CD4-positive, alpha-beta T cell treated with Interleukin-6 at 100 ng/mL for 8 hours (primary cell): ENCODE measurements around the gene EFCAB11.
A peak's percentile ranks its signal among the peaks of the same experiment; 100 is the strongest.

Source experiments
- DNase-seq: peaks from one replicate; pipeline ENCODE4 v3.0.0-alpha.2; 2020; ENCODE audit warnings: mixed read lengths, low spot score

Gene EFCAB11, protein sequence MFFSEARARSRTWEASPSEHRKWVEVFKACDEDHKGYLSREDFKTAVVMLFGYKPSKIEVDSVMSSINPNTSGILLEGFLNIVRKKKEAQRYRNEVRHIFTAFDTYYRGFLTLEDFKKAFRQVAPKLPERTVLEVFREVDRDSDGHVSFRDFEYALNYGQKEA

GRCh38 chr14:89954070-89955021, at the start of gene EFCAB11:
Gene EFCAB11, minus strand, starts transcription at chr14:89954730. Its CDS starts 70 bp downstream, at chr14:89954660.
- peak; percentile 97 for DNase-seq

DNA sequence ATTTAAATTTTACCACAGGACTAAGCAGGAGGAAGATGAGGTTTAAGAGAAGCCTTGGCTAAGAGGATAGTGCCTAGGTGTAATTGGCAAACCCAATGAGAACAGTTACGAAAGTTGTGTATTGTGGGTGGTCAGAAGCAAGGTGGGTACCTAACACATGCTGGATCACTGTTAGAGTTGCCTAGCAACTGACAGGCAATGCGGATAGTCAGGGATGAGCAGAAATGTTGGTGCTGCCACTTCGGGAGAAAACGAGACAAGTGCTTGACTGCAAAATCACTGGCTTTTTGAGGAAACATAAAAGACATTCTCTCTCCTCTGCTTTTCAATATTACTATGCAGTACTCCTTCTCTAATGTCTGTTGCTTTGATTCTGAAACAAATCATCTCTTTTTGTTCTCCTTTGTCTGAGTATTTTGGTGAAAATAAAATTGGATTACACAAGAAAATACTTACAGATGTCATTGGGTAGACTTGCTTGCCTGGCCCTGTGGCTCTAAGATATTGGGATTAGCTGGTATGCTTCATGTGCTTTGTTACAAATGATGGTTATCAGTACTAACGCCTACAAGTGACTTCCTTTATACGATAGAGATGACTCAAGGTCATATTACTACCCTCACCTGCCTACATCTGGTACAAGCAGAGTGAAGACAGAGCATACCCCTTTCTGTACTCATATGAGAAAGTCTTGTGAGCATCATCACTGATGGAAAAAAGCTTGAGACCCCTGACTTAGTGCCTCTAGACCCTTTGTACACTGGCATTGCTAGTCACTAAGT, 49.2 kb upstream of the EFCAB11 start:
- no peak for DNase-seq

- no peak for DNase-seq
Measured at GRCh38 chr14:90000935-90001334, 46.4 kb upstream of the EFCAB11 start.

- no peak for DNase-seq
Measured at GRCh38 chr14:89996963-89997362, 42.4 kb upstream of the EFCAB11 start.

- no peak for DNase-seq
Measured at GRCh38 chr14:89992273-89992672, 37.7 kb upstream of the EFCAB11 start.

GRCh38 chr14:89990623-89991275, 36.2 kb upstream of the EFCAB11 start:
- DNase-seq, result no peak

DNA sequence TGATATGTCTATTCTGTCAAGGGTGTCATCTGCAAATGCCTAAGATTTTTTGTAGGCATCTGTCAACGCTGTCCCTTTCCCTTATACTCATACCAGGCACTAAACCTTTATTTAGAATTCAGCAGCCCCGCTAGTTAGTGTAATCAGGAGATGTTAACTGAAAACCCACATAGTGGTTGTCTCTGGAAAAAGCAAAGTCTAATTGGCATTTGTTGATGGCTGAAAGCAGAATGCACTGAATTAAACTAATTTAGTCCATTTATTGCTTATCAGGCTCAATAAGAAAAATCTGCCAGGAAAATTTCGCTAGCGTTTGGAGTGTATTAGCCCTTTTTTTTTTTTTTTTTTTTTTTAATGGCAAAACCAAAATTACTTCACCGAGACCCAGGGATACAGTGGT, 35.7 kb upstream of the EFCAB11 start:
- no peak for DNase-seq

GRCh38 chr14:89988787-89989186, 34.3 kb upstream of the EFCAB11 start:
- DNase-seq, result no peak

DNA sequence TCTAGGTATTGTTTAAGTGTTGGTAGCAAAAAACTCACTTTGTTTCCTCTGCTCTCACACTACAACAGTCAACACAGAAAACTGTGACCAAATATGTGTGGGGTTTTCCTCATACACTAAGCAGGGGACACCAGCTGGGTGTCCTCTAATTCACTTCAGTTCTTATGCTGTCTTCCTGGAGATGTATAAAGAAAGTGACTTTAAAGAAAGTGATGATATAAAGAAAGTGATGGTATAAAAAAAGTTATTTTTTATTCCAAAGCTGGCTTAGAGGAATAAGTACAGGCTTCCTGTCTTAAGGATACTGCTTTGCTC, 32.6 kb upstream of the EFCAB11 start:
- DNase-seq, result no peak

DNA sequence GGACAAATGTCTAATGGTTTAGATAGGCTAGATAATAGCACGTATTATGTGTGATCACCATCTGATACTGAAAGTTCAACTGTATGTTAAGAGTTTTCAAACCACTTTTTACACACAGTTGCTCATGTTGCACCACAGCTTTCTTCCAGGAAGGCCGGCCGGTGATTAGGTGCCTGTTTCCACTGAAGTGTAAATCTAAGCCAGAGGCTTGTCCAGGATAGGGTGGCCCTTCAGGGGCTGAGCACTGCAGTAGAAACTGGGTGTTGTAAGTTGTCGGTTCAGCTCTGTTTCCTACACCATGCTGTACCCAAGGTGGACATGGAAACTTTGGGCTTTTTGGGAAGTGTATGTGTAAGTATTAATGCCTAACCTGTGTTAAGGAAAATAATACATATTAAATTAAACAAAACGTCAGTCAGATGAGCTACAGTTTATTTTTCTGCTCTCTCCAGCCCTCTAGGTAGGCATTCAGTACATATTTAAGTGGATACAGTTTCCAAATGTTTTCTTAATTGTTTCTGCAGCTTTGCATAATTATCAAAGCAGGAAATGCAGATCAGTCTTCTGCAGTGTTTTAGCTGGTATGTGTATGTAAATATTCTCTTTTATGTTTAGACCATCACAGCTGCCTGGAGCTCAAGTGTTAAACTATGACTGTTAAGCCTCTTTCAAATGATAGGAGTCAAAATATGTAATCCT, 32.1 kb upstream of the EFCAB11 start:
- DNase-seq, result no peak

GRCh38 chr14:89983375-89983774, 28.8 kb upstream of the EFCAB11 start:
- no peak for DNase-seq

- DNase-seq, result no peak
Measured at GRCh38 chr14:89978656-89979055, 24.1 kb upstream of the EFCAB11 start.

DNA sequence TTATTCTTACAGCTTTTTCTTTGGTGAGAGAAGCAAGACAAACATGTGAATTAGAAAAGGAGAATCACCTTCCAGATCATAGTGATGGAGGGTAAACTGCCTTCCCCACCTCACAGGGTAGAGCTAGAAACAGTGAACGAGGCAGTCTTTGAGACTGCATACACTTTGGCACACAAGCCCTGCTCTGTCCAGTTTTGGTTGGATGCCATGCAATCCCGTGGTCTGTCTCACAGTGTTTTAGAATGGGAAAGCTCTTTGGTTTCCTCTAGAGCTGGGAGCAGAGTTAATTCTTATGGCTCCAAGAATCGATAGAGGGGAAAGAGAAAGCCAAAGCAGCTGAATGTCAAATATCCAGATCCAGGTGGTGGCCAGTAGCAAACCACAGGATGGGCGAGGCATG, 23.1 kb upstream of the EFCAB11 start:
- DNase-seq, result no peak

DNA sequence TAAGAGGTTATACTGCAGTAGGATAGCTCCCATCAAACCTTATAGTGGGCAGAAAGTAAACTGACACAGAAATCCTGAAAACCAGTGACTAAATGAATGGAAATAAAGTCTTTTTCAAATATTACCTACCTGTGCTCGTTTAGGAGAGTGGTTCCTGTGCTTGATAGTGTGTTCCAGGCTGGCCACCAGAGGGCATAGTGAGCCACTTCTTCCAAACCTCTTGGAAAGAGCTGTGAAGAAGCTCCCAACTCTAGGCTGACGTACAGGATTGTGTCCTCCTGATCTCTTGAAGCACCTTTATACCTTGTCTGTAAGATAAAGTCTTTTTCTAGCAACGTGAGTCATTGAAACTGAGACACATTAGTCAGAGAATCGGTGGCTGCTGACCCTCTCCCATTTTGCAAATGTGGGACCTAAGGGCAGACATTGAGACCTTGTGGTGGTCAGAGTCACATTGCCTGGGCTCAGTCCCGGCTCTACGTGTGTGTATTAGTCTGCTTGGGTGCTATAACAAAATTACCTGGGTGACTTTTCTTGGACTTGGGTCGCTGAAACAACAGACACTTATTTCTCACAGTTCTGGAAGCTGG, 18.8 kb upstream of the EFCAB11 start:
- DNase-seq, result peak; percentile 30

DNA sequence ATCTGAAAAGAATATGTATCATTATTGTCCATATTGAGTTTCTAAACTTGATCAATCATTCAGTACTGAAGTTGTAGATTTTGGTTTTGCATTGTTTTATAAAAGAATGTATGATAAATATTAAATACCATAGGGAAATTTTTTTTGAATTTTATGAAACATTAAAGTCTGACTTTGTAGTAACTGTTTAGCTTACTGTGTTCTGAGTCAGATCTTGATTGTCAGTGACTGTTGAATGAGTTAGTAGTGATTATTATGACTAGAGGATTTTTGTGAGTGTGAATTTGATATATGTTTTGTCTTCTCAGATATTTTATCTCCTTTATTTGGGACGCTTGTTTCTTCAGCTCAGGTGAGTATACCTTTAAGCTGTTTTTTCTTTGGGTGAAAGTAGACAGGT, 11.3 kb upstream of the EFCAB11 start:
- no peak for DNase-seq

DNA sequence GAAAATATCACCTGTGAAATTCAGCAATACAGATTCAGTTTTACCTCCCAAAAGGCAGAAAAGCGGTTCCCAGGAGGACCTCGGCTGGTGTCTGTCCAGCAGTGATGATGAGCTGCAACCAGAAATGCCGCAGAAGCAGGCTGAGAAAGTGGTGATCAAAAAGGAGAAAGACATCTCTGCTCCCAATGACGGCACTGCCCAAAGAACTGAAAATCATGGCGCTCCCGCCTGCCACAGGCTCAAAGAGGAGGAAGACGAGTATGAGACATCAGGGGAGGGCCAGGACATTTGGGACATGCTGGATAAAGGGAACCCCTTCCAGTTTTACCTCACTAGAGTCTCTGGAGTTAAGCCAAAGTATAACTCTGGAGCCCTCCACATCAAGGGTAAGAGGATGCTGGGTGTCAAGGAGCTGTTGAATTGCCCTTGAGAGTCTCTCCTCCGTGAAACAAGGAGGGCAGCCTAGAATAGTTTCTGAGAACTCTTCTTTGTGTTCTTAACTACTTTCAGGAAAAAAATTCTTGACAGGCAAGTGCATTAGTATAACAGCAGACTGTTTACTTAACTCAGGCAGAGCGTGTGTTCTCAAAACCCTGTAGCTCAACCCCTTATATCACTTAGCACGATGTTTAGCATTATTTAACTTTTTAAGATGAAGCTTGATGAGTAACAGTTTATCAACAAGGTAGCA, 8.9 kb upstream of the EFCAB11 start:
- DNase-seq, result no peak

GRCh38 chr14:89960914-89961313, 6.4 kb upstream of the EFCAB11 start:
- no peak for DNase-seq

DNA sequence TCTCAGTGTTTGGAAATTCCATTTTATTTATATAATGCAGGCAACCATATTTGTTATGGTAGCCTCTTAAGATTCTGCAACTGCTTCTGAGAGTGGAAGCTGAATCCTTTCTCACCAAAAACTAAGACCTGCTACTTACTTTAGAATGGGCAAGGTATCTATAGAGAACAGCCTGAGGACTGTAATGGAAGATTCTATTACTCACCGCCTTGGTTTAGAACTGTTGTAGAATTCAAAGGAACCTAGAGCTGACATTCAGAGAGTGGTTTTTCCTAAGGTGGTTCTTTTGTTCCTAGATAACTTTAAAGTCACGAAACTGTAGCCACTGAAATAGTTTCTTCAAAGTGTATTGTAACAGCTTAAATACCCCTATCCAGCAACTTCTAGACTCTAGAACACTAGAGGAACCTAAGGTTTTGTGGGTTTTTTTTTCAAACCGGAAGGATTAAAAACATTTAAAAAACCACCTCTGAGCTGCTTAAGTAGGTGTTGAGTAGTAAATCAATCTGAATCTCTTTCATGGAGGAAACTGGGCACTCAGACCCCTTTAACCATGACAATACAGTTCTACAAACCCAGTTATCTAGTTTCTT, 5.4 kb upstream of the EFCAB11 start:
- peak; percentile 12 for DNase-seq

GRCh38 chr14:89958966-89959365, 4.4 kb upstream of the EFCAB11 start:
- DNase-seq, result no peak

GRCh38 chr14:89957791-89958190, 3.3 kb upstream of the EFCAB11 start:
- DNase-seq, result no peak
